SU-DHL-6 (cell line): ENCODE data around the gene CARD10.

Experiments
- H2AFZ ChIP-seq: fragments of 200-600 bp; sonication (generic); 2 replicates; pipeline ENCODE4 v1.6.1; 2014; ENCODE audit warnings: low read depth, mild to moderate bottlenecking, moderate library complexity, mixed read lengths, antibody characterized with exemption, low read length; ENCODE audit not compliant: severe bottlenecking
- H3F3A ChIP-seq: fragments of 200-600 bp; shearing (Covaris generic); 2 replicates; pipeline ENCODE4 v1.6.0; 2016; ENCODE audit warnings: antibody characterized with exemption, mild to moderate bottlenecking; ENCODE audit not compliant: insufficient read depth
- H3K27ac ChIP-seq: fragments of 200-600 bp; sonication (generic); 2 replicates; pipeline ENCODE4 v1.5.1; 2016; ENCODE audit warnings: low read depth, mild to moderate bottlenecking, low read length, moderate library complexity, mixed read lengths
- H3K27me3 ChIP-seq: fragments of 200-600 bp; sonication (generic), shearing (Covaris generic); 2 replicates; pipeline ENCODE4 v1.6.0; 2014; ENCODE audit warnings: mild to moderate bottlenecking, low read length
- H3K36me3 ChIP-seq: fragments of 200-600 bp; sonication (generic); 2 replicates; pipeline ENCODE4 v1.6.1; 2014; ENCODE audit warnings: mild to moderate bottlenecking, low read length, mixed read lengths
- H3K4me2 ChIP-seq: fragments of 300-600, 200-600 bp; shearing (Covaris generic), sonication (generic); 2 replicates; pipeline ENCODE4 v1.6.0; 2014; ENCODE audit warnings: low read length, low read depth, mild to moderate bottlenecking; ENCODE audit not compliant: poor library complexity, severe bottlenecking
- H3K4me3 ChIP-seq: fragments of 200-600 bp; sonication (generic); 2 replicates; pipeline ENCODE4 v1.5.1; 2014; ENCODE audit warnings: antibody characterized with exemption, low read length, mild to moderate bottlenecking, mixed read lengths; ENCODE audit not compliant: insufficient read depth, poor library complexity, severe bottlenecking
- H3K79me2 ChIP-seq: fragments of 200-600 bp; sonication (generic); 2 replicates; pipeline ENCODE4 v1.6.1; 2014; ENCODE audit warnings: mild to moderate bottlenecking, low read length, moderate library complexity; ENCODE audit not compliant: insufficient read depth
- H3K9ac ChIP-seq: fragments of 200-600 bp; sonication (generic); 2 replicates; pipeline ENCODE4 v1.7.0; 2014; ENCODE audit warnings: mild to moderate bottlenecking, low read length
- H3K9me2 ChIP-seq: fragments of 200-600 bp; sonication (generic); replicated peaks from 2 replicates; pipeline ENCODE4 v1.6.1; 2014; ENCODE audit warnings: low read length; ENCODE audit not compliant: insufficient read depth
- H3K9me3 ChIP-seq: fragments of 200-600 bp; sonication (generic); 2 replicates; pipeline ENCODE4 v1.6.1; 2014; ENCODE audit warnings: low read length, mixed read lengths; ENCODE audit not compliant: insufficient read depth
- H4K20me1 ChIP-seq: fragments of 200-600 bp; sonication (generic); 2 replicates; pipeline ENCODE4 v1.6.1; 2014; ENCODE audit warnings: low read depth, mild to moderate bottlenecking, antibody characterized with exemption, low read length, moderate library complexity, mixed read lengths
- CTCF ChIP-seq: fragments of 200-600 bp; sonication (generic); IDR thresholded peaks from one replicate; pipeline ENCODE4 v1.5.1; 2017; ENCODE audit warnings: antibody characterized with exemption, mild to moderate bottlenecking, low read length, moderate library complexity; ENCODE audit not compliant: insufficient read depth, poor library complexity, severe bottlenecking
- EZH2phosphoT487 ChIP-seq: fragments of 200-600 bp; sonication (generic), shearing (Covaris generic); conservative IDR thresholded peaks from 2 replicates; pipeline ENCODE4 v1.6.1; 2018; ENCODE audit warnings: mild to moderate bottlenecking, antibody characterized with exemption, low read length, moderate library complexity, mixed read lengths

Gene CARD10

GRCh38 chr22:37467391-37467955 lies 51.7 kb downstream of the CARD10 start:
- TF ChIP-seq CTCF (no peak), EZH2phosphoT487 (no peak)
- no peaks in the 10 kb centered on the region for H3K27me3 ChIP-seq
- no peak overlapping the region for H3K27ac ChIP-seq
- H3K4me3 ChIP-seq, result no peak overlapping the region
- no peaks in the 10 kb centered on the region for H3K79me2 ChIP-seq
- H3K9ac ChIP-seq, result no peak overlapping the region
- H3K9me3 ChIP-seq, result no peaks in the 10 kb centered on the region
- H2AFZ ChIP-seq, result no peak overlapping the region
- H3F3A ChIP-seq, result no peaks in the 10 kb centered on the region
- H3K36me3 ChIP-seq, result 0 out of 2 replicates have a peak, but pooled peaks cover 6% of the 10 kb centered on the region
- no peak overlapping the region for H3K4me2 ChIP-seq
- no peaks in the 10 kb centered on the region for H3K9me2 ChIP-seq
- no peaks in the 10 kb centered on the region for H4K20me1 ChIP-seq

- Histone ChIP-seq H3F3A (no peaks in the 10 kb centered on the region), H3K9ac (no peak overlapping the region), H3K27me3 (no peaks in the 10 kb centered on the region), H2AFZ (no peak overlapping the region), H3K79me2 (no peaks in the 10 kb centered on the region), H4K20me1 (no peaks in the 10 kb centered on the region), H3K4me3 (no peak overlapping the region), H3K36me3 (no peaks in the 10 kb centered on the region), H3K9me2 (no peaks in the 10 kb centered on the region), H3K4me2 (no peak overlapping the region), H3K27ac (no peak overlapping the region), H3K9me3 (no peaks in the 10 kb centered on the region)
- TF ChIP-seq EZH2phosphoT487, result no peak
- no peak for TF ChIP-seq CTCF
These were observed 55.0 kb downstream of the CARD10 start for GRCh38 chr22:37464181-37464580.

- no peaks in the 10 kb centered on the region for H4K20me1 ChIP-seq
These were observed 56.2 kb downstream of the CARD10 start for GRCh38 chr22:37462983-37463382.

More at GRCh38 chr22:37462983-37463382, 56.2 kb downstream of the CARD10 start:
- Histone ChIP-seq H3K9me2 (no peaks in the 10 kb centered on the region), H3K27me3 (no peaks in the 10 kb centered on the region), H3K9ac (no peak overlapping the region), H3K27ac (no peak overlapping the region), H3K36me3 (no peaks in the 10 kb centered on the region), H3F3A (no peaks in the 10 kb centered on the region), H3K4me2 (no peak overlapping the region), H3K4me3 (no peak overlapping the region), H3K9me3 (no peaks in the 10 kb centered on the region), H2AFZ (no peak overlapping the region), H3K79me2 (no peaks in the 10 kb centered on the region)
- TF ChIP-seq CTCF (no peak), EZH2phosphoT487 (no peak)
